Left kidney (tissue), 2 donors: ENCODE data around the gene SNED1. TPM values are rescaled to one million over a fixed set of nuclear protein-coding genes. Genes with fewer than 3 reads are reported as not detected.

Source experiments
- DNase-seq: peaks from one replicate; pipeline ENCODE4 v3.0.0-alpha.2; 2013
- polyA plus RNA-seq: library from polyadenylated mRNA; unstranded; fragments of 120-200 nt; gene quantifications from one replicate; pipeline ENCODE4 v1.2.1, GENCODE V29; 2013; ENCODE audit not compliant: insufficient read length

The SNED1 gene
- polyA plus RNA-seq, 1 donor = 8.2 TPM

DNA sequence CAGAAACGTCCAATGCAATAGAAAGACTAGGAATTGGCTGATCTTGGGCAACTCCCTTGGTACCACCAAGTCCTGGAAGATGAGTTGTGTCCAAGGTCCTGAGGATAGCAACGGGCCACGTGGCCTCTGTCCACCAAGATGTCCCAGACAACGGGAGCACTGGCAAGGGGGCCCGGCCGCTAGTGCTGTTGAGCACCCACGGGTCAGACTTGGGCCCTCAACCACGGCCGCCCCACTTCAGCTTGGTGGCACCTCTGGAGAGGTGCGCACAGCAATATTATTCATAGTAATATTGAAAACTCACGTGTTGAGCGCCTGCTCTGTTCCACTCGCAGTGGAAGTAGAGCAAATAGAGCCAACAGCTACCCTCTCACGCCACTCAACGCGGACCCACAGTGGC lies 131.9 kb downstream of the SNED1 start:
- DNase-seq = no peak

DNA sequence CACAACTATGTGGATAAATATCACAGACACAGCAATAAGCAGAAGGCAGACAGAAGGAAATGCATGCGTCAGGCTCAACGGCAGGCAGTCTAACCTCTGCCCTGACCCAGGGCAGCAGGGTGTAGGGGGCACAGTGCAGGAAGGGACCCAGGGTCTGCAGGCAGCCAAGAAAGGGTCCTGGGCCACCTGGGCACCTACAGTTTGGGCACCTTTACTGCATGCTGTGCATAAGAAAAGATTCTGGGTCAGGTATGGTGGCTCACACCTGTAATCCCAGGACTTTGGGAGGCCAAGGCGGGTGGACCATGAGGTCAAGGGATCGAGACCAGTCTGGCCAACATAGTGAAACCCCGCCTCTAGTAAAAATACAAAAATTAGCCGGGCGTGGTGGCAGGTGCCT lies 133.1 kb downstream of the SNED1 start:
- no peak for DNase-seq

DNA sequence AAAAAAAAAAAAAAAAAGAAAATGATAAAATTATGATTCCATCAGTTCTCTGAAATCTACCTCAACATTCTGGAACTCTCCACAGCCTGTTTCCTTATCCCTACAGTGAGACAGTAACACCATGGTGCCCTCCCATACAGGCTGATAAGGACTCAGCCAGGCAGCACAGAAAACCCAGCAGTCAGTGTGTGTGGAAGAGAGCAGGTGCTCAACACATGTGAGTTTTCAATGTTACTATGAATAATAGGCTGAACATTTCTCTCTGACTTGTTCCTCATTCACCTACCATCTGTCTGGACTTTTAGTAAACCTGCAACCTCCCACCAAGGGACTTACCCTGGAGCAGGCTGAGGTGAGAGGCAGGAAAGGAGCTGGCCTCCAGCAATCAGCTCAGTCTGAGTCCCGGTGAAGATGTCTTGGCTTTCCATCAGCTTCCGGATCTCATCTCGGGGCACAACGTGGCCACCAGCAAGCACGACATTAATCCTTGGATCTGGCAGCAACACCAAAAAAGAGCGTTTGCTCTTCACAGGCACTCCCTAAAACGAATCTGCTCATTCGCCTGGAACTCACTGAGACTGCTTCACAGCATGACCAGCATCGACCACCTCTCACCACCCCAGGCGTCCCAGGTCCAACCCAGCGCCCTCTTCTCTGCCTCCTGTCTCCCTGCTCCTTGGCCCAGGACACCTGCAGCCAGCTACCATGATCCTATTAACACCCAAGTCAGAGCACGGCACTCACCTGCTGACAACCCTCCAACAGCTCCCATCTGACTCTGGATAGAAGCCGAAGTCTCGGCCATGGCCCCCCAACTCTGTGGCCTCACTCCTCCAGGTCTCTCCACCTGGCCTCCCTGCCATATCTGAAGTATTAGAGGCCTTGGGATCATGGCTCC lies 134.4 kb downstream of the SNED1 start:
- DNase-seq = no peak

DNA sequence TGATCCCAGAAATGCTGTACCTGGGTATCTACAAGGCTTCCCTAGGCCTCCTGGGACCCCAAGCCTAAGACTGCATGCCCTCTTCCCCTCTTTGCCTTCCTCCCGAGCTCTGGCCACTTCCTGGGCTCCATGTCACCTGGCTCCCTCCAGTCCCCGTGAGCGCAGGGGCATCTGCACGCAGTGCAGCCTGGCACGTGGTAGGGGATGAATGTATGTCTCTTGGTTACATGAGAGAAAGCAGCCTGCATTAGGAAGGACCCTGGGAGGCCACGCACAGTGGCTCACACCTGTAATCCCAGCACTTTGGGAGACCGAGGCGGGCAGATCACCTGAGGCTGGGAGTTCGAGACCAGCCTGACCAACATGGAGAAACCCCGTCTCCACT lies 135.0 kb downstream of the SNED1 start:
- DNase-seq = no peak

DNA sequence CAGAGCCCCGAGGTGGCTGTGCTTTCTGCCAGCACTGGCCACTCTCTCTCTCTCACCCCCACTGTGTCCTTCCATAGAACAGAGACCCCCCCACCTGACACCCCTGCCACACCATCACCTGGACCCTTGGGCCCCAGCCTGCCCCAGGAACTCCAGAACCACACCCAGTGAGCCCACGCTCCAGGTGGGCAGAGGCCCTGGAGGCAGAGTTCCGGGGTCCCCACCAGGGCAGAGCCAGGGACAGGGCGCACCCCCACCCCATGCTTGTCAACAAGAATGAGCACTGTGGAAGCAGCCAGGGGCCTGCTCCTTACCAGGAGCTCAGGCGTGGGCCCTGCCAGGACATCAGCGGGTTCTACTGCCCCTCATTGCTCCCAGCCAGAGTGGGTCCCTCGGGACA lies 136.3 kb downstream of the SNED1 start:
- DNase-seq = no peak

DNA sequence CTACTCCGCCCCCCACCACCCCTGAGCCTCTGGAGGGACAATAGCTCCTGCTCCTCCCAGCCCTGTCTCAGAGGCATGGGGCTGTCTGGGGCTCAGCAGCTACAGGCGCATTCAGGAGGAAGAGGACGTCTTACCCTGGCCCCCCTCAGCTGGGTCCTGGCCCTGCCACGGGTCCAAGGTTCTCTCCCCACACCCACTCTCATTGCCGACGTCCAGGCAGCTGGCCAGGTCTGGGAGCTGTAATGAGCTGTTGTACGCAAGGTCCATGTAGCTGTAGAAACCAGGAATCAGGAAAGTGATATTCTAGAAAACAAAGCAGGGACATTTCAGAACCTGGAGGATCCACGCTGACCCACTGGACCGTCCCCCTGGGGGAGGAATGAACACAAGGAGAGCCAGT lies 137.3 kb downstream of the SNED1 start:
- no peak for DNase-seq

DNA sequence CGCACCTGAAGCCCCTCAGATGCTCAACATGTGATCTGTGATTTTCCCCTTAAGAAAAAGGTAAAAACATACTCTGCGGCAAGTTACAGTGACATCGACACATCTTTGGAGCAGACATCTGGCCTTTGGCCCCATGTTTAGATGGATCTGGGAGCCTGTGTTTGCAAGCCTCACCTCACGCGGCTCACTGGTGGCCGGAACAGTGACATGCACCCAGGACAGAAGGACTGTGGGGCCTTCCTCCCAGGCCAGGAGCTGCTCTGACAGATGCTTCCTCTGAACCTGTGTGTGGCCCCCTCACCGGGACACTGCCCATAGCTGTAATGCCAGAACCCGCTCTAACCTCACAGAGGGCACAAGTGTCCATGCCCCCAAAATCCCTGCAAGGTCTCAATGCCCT lies 137.8 kb downstream of the SNED1 start:
- DNase-seq = no peak

DNA sequence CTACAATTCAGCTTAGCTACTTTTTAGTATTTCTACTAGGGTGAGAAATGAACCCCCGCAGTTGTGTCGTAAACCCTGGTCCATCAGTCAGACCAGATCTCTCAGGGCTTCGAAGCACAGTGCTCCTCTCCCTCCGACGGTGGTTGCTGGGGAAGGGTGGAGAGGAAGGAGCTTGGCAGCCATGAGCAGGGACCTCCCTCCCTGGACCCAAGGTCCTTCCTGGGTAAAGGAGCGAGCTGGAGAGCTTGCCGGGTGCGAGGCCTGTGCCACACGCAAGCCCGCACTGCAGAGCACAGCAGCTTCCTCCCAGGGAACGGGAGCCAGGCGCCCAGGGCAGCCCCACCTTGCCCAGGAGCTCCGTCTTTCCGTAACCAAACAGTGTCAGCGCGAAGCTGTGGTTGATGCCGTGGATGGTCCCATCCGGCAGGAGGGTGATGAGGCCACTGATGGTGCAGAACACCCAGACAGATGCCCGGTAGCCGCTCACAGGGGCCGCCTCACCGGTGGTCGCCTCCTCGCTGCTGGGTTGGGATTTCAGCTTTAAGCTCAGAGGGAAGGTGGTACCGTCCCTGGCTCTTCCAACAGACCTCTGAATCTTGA lies 138.3 kb downstream of the SNED1 start:
- no peak for DNase-seq

DNA sequence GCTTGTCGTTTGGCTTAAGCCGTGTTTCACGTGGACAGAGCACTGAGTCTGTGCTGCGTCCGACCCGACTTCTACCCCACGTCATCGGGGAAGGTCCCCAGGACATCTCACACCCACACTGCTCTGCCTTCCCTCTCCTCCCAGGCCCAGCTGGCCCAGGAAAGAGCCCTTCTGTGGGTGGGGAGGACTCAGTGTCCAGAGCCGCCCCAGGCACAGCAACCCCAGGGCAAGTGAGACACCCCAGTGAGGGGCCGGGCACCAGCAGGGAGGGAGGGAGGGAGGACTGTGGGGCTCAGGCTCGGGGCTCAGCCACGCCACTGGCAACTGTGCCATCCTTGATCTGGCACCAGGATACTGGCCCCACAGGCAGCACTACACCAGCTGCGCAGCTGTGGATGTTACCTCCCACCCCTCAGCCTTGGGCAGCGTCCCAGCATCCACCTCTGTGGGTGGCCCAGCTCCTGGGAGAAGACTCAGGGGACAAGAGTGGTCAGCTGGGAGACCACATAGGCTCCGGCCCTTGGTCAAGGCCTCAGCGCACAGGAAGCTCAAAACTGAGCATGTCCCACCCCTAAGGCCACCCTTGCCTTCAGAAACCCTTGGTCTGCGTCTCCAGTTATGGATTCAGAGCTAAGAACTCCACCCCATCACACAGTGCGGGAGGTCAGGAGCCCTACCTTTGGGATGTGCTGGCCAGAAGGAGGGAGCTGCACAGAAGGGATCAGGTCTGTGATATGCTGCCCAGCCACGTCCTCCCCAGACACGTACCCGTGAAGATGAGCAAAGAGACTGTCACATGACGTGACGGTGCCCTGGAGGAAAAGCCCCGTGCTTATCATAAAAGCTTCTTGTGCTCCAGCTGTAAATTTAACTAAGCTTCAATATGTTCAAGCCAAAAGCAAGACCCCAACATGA lies 139.1 kb downstream of the SNED1 start:
- no peak for DNase-seq

DNA sequence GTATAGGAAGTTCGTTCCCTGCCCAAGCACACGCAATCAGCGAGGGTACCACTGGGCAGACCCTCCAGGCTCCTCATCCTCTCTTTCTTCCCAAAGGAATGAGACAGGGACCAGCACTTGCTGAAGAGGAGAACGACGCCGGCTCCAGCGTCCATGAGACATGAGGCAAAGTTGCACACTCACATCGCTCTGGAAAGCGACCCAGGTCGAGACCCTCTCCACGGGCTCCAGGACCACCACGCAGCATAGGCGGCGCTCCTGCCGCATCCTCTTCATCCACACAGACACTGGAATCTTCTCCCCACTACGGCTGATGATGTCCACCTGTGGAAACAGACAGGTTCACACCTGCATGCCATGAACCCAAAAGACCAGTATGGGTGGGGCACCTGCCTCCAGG lies 140.1 kb downstream of the SNED1 start:
- no peak for DNase-seq

DNA sequence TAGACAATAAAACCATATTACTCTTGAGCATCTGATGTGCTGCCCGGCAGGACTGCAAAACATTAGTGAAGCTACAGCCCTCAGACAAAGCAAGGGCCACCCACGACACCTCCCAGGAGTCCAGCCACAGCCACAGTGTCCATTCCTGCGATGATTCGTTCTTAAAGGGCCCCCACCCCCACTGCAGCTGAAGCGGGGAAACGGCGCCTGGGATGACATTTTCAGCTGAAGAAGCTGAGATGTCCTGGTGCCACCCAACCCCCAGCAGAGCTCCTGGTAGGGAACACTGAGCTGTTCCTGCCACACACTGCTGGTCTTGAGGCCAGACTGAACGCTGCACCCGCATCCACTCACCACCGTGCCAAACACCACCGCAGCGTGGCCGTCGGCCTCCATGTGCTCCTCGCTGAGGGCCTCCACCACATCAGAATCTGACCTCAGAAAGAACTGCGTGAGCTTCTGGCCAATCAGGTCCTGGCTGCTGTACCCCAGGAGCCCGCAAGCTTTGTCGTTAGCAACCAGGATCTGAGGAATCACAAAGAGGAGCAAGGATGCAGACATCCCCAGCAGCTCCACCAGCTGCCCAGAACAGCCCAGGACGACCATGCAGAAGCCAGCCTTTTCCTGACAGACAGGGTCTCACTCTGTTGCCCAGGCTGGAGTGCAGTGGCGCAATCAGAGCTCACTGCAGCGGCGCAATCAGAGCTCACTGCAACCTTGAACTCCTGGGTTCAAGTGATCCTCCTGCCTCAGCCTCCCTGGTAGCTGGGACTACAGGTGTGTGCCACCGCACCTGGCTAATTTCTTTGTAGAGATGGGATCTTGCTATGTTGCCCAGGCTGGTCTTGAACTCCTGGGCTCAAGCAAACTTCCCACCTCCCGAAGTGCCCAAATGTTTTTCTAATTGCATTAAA lies 141.4 kb downstream of the SNED1 start:
- DNase-seq = no peak

DNA sequence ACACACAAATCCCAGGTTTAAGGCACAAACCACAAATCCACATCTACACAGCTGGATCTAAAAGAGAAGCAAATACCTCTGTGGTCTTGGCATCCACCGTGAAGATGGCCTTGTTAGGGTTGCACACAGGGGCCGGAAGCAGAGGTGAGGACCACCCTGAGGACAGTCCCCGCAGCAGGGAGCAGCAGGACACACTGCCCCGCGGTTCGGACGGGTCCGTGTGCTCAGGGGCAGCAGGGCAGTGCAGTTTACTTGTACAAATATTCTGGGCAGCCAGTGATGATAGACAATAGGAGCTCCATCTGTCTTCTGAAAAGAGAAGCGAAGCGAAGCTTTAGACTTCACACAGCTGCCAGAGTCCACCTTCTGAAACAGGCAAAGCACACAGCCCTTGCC lies 142.0 kb downstream of the SNED1 start:
- DNase-seq = no peak

DNA sequence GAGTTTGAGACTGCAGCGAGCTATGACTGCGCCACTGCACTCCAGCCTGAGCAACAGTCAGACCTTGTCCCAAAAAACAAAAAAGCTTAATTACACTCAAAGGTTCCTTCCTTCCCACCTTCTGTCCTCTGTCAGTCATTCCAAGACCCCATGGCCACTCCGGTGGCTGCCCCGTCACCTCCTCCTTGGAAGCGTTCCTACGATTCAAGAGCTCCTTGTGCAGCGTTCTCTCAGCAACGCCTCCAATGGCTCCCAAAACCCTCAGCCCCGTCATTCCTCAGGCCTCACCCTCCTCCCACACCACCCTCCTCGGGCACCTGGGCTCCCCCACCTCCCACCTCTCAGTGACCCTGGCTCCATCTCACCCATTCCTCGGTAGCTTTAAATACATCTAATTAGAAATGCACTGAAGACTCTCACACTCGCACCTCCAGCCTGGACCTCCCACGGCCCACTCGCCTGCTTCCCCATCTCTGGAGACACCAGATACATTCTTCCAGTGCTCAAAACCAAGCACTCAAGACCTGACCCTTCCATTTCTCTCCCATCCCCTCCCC lies 142.9 kb downstream of the SNED1 start:
- no peak for DNase-seq

DNA sequence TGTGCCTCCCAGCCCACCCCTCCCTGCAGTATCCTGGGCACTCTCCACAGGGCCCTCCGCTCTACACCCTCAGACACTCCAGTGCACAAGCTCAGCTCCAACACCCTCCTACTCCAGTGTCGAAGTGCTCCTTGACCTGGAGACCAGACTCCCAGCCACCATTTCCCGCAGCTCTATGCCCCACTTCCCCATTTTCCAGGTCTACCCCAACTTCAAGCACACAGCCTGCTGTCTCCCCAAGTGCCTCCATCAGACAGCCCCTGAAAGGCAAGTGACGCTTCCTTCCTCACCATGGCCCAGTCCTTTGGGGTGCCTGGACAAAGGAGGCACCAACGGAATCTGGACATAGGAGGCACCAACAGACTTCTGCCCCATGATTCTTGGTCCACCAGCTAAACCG lies 143.6 kb downstream of the SNED1 start:
- no peak for DNase-seq

DNA sequence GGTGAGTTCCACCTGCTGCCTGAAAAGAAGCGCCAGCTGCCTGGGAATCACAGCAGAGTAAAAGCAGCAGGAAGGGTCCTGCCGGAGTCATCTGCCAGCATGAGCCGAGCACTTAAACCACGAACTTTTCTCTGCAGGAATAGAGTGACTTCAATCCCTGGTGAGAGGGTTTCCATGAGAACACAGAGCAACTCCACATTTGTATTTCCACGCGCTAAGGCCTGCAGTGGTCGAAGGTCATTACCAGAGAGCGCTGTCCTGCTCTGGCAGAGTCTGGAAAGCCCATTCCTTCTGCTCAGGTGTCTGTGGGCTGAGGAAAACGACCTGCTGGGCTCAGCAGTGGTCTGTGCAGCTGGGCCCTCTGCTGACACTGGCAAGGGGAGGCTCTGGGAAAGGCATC lies 144.2 kb downstream of the SNED1 start:
- DNase-seq = no peak

Other genes starting within 250 kb of the SNED1 start
- 11.1 TPM for gene KIF1A, start 178.4 kb upstream of the SNED1 start, polyA plus RNA-seq
- gene AGXT, start 129.8 kb upstream of the SNED1 start, polyA plus RNA-seq = 0.12 TPM
- 4.8 TPM for gene MAB21L4, start 102.5 kb upstream of the SNED1 start, polyA plus RNA-seq
- gene CROCC2, start 92.3 kb upstream of the SNED1 start, polyA plus RNA-seq = 0.10 TPM
- 74.1 TPM for gene MTERF4, start 103.7 kb downstream of the SNED1 start, polyA plus RNA-seq
- 28.8 TPM for gene PASK, start 150.9 kb downstream of the SNED1 start, polyA plus RNA-seq
- gene PPP1R7, start 151.8 kb downstream of the SNED1 start, polyA plus RNA-seq = 83.6 TPM
- gene ANO7, start 190.1 kb downstream of the SNED1 start, polyA plus RNA-seq = 2.5 TPM